ENCODE measurements around the gene RRP9. TPM values are rescaled to one million over a fixed set of nuclear protein-coding genes. Genes with fewer than 3 reads are reported as not detected.

Gene RRP9
- total and polyA plus RNA-seq, 4 donors: 6.5 to 11.0 (median 7.8) TPM

DNA sequence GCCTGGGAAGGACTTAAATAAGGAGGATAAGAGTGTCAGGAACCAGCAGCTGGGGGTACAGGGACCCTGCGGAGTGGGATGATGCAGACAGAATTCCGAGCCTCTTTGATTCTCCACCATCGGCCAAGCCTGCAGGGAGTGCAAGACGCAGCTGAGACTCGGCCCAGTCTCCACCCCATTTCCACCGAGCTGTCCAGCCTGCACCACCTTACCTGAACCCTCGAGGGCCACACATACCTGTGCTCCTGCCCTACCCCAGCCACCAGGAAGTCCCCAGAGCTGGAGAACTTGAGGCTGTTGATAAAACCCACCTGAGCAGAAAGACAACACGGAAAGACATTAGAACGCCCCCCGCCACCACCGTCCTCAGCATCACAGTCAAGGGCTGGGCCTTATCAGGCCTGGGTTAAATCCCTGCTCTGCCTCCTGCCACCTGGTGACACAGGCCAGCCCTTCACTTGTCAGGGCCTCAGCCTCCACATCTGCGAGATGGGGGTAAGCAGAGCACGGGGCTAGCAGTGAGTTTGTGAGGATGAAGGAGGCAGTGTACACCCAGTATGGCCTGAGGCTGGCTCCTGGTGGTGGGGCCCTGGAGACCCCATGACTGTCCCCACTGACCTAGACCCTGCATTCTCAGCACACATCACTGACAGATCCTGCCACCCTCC lies 8.1 kb downstream of the RRP9 start:
- Histone ChIP-seq H3K9me3 (ENCODE audit: control insufficient read depth in 4 of 4, low read length in 3 of 4) (no peaks in the 10 kb centered on the region), H3K27me3 (ENCODE audit: control insufficient read depth in 4 of 4, insufficient read depth in 4 of 4, low read length in 3 of 4) (no peaks in the 10 kb centered on the region), H3K9ac (ENCODE audit: low read depth in 1 of 2, low read length in 2 of 2) (no peak overlapping the region), H3K4me3 (ENCODE audit: low read depth in 1 of 3, low read length in 3 of 3) (no peak overlapping the region), H3K27ac (ENCODE audit: low read depth in 1 of 2, low read length in 2 of 2) (no peak overlapping the region), H3K4me1 (ENCODE audit: control insufficient read depth in 4 of 4, insufficient read depth in 4 of 4, low read length in 3 of 4) (no peaks in the 10 kb centered on the region), H3K36me3 (ENCODE audit: control insufficient read depth in 4 of 4, insufficient read depth in 3 of 4, low read depth in 1 of 4, low read length in 3 of 4) (peaks cover 18 to 56% (median 36%) of the 10 kb centered on the region in 4 donors)
- 95% methylated on average over 13 of the region's 13 CpGs for WGBS
- TF ChIP-seq, protein P1, sequence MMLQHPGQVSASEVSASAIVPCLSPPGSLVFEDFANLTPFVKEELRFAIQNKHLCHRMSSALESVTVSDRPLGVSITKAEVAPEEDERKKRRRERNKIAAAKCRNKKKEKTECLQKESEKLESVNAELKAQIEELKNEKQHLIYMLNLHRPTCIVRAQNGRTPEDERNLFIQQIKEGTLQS (IDR thresholded peaks at IDR 0.05): no peak
- no peak for TF ChIP-seq HNF4A (conservative IDR thresholded peaks at IDR 0.05)
- no peak for DNase-seq (ENCODE audit: low spot score)

DNA sequence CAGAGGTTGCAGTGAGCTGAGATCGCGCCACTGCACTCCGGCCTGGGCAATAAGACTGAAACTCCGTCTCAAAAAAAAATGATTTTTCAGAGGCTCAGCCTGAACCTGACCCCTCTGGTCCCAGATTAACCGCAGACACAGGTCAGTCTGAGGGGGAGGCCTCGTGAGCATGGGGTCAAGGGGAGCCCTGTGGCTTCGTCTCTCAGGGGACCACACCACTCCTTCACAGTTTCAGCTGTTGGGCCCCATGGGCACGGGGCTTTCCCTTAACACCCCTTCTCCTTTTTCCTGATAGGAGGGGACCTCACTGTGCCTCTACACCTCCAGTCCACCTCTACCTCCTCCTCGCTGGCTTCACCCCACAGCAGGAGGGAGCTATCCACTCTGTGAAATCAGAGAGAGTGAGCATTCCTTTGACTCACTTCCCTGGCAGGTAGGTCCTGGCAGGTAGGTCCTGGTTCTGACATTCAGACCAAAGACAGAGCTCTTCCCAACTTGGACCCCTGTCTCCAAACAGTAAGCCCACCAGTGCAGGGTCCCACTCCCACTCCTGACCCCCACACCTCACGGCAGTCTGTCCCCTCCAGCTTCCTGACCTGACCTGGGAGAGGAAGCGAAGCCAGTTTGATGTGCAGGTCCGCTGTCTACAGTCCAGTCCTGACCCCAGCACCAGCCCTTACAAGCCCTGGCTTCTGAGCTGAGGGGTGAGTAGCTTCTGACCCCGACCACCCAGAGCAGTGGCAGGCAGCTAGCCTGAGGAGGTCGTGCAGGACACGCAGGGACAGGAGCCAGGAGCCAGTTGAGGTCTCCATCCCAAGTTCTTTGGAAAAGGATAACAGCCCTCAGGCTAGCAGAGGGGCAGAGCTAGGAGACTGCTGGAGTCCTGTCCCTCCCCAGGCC lies 9.0 kb downstream of the RRP9 start:
- H3K36me3 ChIP-seq (ENCODE audit: control insufficient read depth in 4 of 4, insufficient read depth in 3 of 4, low read depth in 1 of 4, low read length in 3 of 4): peaks cover 16 to 51% (median 32%) of the 10 kb centered on the region in 4 donors
- no peak overlapping the region for H3K4me3 ChIP-seq (ENCODE audit: low read depth in 1 of 3, low read length in 3 of 3)
- 96% methylated on average over 15 of the region's 15 CpGs for WGBS
- H3K9me3 ChIP-seq (ENCODE audit: control insufficient read depth in 4 of 4, low read length in 3 of 4): no peaks in the 10 kb centered on the region
- H3K9ac ChIP-seq (ENCODE audit: low read depth in 1 of 2, low read length in 2 of 2): no peak overlapping the region
- no peaks in the 10 kb centered on the region for H3K27me3 ChIP-seq (ENCODE audit: control insufficient read depth in 4 of 4, insufficient read depth in 4 of 4, low read length in 3 of 4)
- no peaks in the 10 kb centered on the region for H3K4me1 ChIP-seq (ENCODE audit: control insufficient read depth in 4 of 4, insufficient read depth in 4 of 4, low read length in 3 of 4)
- no peak for DNase-seq (ENCODE audit: low spot score)
- no peak overlapping the region for H3K27ac ChIP-seq (ENCODE audit: low read depth in 1 of 2, low read length in 2 of 2)
- TF ChIP-seq SP1 (IDR thresholded peaks at IDR 0.05) (no peak), RAD21 (IDR thresholded peaks at IDR 0.05) (no peak), RXRA (IDR thresholded peaks at IDR 0.05) (no peak), NR2F2 (IDR thresholded peaks at IDR 0.05) (no peak), YY1 (IDR thresholded peaks at IDR 0.05) (no peak)
- TF ChIP-seq, protein P2, sequence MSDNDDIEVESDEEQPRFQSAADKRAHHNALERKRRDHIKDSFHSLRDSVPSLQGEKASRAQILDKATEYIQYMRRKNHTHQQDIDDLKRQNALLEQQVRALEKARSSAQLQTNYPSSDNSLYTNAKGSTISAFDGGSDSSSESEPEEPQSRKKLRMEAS (IDR thresholded peaks at IDR 0.05): no peak
- TF ChIP-seq, protein P3, sequence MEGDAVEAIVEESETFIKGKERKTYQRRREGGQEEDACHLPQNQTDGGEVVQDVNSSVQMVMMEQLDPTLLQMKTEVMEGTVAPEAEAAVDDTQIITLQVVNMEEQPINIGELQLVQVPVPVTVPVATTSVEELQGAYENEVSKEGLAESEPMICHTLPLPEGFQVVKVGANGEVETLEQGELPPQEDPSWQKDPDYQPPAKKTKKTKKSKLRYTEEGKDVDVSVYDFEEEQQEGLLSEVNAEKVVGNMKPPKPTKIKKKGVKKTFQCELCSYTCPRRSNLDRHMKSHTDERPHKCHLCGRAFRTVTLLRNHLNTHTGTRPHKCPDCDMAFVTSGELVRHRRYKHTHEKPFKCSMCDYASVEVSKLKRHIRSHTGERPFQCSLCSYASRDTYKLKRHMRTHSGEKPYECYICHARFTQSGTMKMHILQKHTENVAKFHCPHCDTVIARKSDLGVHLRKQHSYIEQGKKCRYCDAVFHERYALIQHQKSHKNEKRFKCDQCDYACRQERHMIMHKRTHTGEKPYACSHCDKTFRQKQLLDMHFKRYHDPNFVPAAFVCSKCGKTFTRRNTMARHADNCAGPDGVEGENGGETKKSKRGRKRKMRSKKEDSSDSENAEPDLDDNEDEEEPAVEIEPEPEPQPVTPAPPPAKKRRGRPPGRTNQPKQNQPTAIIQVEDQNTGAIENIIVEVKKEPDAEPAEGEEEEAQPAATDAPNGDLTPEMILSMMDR (IDR thresholded peaks at IDR 0.05; ENCODE audit: low read depth, low read length, missing input control): no peak
- TF ChIP-seq, protein P1 (IDR thresholded peaks at IDR 0.05): no peak

DNA sequence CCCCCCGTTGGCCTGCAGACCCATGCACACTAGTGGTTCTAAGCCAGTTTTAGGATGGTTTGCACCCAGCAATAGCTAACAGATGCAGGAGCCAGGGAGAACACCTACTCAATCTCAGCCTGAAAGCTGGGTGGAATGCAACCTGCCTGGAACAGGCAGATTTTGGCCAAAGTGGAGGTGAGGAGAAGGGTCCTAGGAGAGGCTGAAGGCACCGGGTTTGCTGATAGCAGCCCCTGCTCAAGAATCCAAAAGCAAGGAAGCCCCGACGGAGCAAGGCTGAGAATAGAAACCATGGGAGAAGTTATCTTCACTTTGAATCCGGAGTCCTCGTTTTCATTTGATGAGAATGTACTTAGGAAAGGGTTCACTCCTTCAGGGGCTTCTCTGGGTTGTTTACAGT lies 9.9 kb downstream of the RRP9 start:
- peaks cover 15 to 42% (median 28%) of the 10 kb centered on the region in 4 donors for H3K36me3 ChIP-seq (ENCODE audit: control insufficient read depth in 4 of 4, insufficient read depth in 3 of 4, low read depth in 1 of 4, low read length in 3 of 4)
- no peaks in the 10 kb centered on the region for H3K4me1 ChIP-seq (ENCODE audit: control insufficient read depth in 4 of 4, insufficient read depth in 4 of 4, low read length in 3 of 4)
- 95% methylated on average over 6 of the region's 6 CpGs for WGBS
- no peaks in the 10 kb centered on the region for H3K9me3 ChIP-seq (ENCODE audit: control insufficient read depth in 4 of 4, low read length in 3 of 4)
- no peaks in the 10 kb centered on the region for H3K27me3 ChIP-seq (ENCODE audit: control insufficient read depth in 4 of 4, insufficient read depth in 4 of 4, low read length in 3 of 4)
- H3K4me3 ChIP-seq (ENCODE audit: low read depth in 1 of 3, low read length in 3 of 3): no peak overlapping the region
- no peak for DNase-seq (ENCODE audit: low spot score)
- no peak overlapping the region for H3K27ac ChIP-seq (ENCODE audit: low read depth in 1 of 2, low read length in 2 of 2)
- H3K9ac ChIP-seq (ENCODE audit: low read depth in 1 of 2, low read length in 2 of 2): no peak overlapping the region
- TF ChIP-seq TAF1 (conservative IDR thresholded peaks at IDR 0.05) (no peak), EGR1 (IDR thresholded peaks at IDR 0.05; ENCODE audit: low read depth in 2 of 2) (no peak), HNF4G (IDR thresholded peaks at IDR 0.05) (no peak), YY1 (IDR thresholded peaks at IDR 0.05) (no peak)
- TF ChIP-seq, protein P2 (IDR thresholded peaks at IDR 0.05): no peak
- TF ChIP-seq, protein P4, sequence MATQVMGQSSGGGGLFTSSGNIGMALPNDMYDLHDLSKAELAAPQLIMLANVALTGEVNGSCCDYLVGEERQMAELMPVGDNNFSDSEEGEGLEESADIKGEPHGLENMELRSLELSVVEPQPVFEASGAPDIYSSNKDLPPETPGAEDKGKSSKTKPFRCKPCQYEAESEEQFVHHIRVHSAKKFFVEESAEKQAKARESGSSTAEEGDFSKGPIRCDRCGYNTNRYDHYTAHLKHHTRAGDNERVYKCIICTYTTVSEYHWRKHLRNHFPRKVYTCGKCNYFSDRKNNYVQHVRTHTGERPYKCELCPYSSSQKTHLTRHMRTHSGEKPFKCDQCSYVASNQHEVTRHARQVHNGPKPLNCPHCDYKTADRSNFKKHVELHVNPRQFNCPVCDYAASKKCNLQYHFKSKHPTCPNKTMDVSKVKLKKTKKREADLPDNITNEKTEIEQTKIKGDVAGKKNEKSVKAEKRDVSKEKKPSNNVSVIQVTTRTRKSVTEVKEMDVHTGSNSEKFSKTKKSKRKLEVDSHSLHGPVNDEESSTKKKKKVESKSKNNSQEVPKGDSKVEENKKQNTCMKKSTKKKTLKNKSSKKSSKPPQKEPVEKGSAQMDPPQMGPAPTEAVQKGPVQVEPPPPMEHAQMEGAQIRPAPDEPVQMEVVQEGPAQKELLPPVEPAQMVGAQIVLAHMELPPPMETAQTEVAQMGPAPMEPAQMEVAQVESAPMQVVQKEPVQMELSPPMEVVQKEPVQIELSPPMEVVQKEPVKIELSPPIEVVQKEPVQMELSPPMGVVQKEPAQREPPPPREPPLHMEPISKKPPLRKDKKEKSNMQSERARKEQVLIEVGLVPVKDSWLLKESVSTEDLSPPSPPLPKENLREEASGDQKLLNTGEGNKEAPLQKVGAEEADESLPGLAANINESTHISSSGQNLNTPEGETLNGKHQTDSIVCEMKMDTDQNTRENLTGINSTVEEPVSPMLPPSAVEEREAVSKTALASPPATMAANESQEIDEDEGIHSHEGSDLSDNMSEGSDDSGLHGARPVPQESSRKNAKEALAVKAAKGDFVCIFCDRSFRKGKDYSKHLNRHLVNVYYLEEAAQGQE (IDR thresholded peaks at IDR 0.05): no peak
